Measurements from ENCODE around the gene NUDC.

DNA sequence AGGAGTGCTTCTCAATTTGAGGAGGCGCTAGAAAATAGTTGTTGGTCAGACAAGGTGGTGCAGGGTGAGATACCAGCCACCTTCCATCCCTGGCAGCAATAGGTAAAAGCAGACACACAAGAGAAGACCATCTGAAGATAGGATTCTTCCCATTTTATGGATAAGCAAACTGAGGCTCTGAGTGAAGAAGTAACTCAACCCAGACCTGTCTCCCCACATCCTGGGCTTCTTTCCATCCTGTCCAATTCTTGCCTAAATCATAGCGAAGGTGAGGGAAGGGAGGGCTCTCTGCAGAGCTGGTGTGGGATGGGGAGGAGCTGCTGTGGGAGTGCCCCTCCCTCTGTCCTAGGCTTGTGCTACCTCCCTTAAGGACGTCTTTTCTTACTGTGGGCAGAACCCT, 50.0 kb downstream of the NUDC start:
- TF ChIP-seq, protein P1, sequence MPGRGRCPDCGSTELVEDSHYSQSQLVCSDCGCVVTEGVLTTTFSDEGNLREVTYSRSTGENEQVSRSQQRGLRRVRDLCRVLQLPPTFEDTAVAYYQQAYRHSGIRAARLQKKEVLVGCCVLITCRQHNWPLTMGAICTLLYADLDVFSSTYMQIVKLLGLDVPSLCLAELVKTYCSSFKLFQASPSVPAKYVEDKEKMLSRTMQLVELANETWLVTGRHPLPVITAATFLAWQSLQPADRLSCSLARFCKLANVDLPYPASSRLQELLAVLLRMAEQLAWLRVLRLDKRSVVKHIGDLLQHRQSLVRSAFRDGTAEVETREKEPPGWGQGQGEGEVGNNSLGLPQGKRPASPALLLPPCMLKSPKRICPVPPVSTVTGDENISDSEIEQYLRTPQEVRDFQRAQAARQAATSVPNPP (CRISPR knock-in tag; IDR thresholded peaks at IDR 0.05), result no peak
- TF ChIP-seq EZH2 (conservative IDR thresholded peaks at IDR 0.05; ENCODE audit: low read depth, low read length), result no peak
- no peak for TF ChIP-seq ZNF569 (CRISPR knock-in tag; IDR thresholded peaks at IDR 0.05; ENCODE audit: borderline replicate concordance)
- no peak for TF ChIP-seq CBX5 (CRISPR knock-in tag; IDR thresholded peaks at IDR 0.05; ENCODE audit: borderline replicate concordance)
- TF ChIP-seq ZNF766 (CRISPR knock-in tag; IDR thresholded peaks at IDR 0.05; ENCODE audit: borderline replicate concordance), result no peak
- TF ChIP-seq SATB2 (CRISPR knock-in tag; IDR thresholded peaks at IDR 0.05), result no peak
- no peak for TF ChIP-seq MXI1 (IDR thresholded peaks at IDR 0.05; ENCODE audit: borderline replicate concordance, low read depth, low read length)
- TF ChIP-seq POLR2A (IDR thresholded peaks at IDR 0.05; ENCODE audit: insufficient read depth in 1 of 2, low read depth in 2 of 2, low read length in 2 of 2), result no peak
- TF ChIP-seq, protein P2, sequence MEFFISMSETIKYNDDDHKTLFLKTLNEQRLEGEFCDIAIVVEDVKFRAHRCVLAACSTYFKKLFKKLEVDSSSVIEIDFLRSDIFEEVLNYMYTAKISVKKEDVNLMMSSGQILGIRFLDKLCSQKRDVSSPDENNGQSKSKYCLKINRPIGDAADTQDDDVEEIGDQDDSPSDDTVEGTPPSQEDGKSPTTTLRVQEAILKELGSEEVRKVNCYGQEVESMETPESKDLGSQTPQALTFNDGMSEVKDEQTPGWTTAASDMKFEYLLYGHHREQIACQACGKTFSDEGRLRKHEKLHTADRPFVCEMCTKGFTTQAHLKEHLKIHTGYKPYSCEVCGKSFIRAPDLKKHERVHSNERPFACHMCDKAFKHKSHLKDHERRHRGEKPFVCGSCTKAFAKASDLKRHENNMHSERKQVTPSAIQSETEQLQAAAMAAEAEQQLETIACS (CRISPR knock-in tag; IDR thresholded peaks at IDR 0.05), result no peak
- no peak for TF ChIP-seq NAIF1 (CRISPR knock-in tag; IDR thresholded peaks at IDR 0.05; ENCODE audit: borderline replicate concordance)
- TF ChIP-seq, protein P3, sequence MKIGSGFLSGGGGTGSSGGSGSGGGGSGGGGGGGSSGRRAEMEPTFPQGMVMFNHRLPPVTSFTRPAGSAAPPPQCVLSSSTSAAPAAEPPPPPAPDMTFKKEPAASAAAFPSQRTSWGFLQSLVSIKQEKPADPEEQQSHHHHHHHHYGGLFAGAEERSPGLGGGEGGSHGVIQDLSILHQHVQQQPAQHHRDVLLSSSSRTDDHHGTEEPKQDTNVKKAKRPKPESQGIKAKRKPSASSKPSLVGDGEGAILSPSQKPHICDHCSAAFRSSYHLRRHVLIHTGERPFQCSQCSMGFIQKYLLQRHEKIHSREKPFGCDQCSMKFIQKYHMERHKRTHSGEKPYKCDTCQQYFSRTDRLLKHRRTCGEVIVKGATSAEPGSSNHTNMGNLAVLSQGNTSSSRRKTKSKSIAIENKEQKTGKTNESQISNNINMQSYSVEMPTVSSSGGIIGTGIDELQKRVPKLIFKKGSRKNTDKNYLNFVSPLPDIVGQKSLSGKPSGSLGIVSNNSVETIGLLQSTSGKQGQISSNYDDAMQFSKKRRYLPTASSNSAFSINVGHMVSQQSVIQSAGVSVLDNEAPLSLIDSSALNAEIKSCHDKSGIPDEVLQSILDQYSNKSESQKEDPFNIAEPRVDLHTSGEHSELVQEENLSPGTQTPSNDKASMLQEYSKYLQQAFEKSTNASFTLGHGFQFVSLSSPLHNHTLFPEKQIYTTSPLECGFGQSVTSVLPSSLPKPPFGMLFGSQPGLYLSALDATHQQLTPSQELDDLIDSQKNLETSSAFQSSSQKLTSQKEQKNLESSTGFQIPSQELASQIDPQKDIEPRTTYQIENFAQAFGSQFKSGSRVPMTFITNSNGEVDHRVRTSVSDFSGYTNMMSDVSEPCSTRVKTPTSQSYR (CRISPR knock-in tag; IDR thresholded peaks at IDR 0.05; ENCODE audit: borderline replicate concordance), result no peak
- no peak for TF ChIP-seq CHD2 (IDR thresholded peaks at IDR 0.05; ENCODE audit: low read depth, low read length)
- TF ChIP-seq, protein P4, sequence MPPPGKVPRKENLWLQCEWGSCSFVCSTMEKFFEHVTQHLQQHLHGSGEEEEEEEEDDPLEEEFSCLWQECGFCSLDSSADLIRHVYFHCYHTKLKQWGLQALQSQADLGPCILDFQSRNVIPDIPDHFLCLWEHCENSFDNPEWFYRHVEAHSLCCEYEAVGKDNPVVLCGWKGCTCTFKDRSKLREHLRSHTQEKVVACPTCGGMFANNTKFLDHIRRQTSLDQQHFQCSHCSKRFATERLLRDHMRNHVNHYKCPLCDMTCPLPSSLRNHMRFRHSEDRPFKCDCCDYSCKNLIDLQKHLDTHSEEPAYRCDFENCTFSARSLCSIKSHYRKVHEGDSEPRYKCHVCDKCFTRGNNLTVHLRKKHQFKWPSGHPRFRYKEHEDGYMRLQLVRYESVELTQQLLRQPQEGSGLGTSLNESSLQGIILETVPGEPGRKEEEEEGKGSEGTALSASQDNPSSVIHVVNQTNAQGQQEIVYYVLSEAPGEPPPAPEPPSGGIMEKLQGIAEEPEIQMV (CRISPR knock-in tag; IDR thresholded peaks at IDR 0.05; ENCODE audit: low read depth), result no peak

All from HepG2 (cell line).